IPS DF 6.9 (cell line): ENCODE data around the gene CDC42SE1.

Experiments used
- DNase-seq: peaks from one replicate; pipeline ENCODE4 v3.0.0-alpha.2; 2013; ENCODE audit warnings: low read depth, low spot score
- H3K27ac ChIP-seq: one replicate; pipeline ENCODE4 v1.5.1; 2013; ENCODE audit warnings: low read length, control low read depth
- H3K27me3 ChIP-seq: 2 replicates; pipeline ENCODE4 v1.6.1; 2013; ENCODE audit warnings: mild to moderate bottlenecking, low read length; ENCODE audit not compliant: control insufficient read depth, insufficient read depth
- H3K36me3 ChIP-seq: 2 replicates; pipeline ENCODE4 v1.6.1; 2013; ENCODE audit warnings: low read length; ENCODE audit not compliant: control insufficient read depth, insufficient read depth
- H3K4me1 ChIP-seq: 2 replicates; pipeline ENCODE4 v1.6.1; 2013; ENCODE audit warnings: low read length; ENCODE audit not compliant: control insufficient read depth, insufficient read depth
- H3K4me3 ChIP-seq: 2 replicates; pipeline ENCODE4 v1.5.1; 2013; ENCODE audit warnings: mild to moderate bottlenecking, low read length
- H3K9me3 ChIP-seq: 2 replicates; pipeline ENCODE4 v1.6.1; 2013; ENCODE audit warnings: low read length, inconsistent platforms; ENCODE audit not compliant: control insufficient read depth, insufficient read depth
- WGBS: extraction: QIAGEN DNeasy Blood & Tissue Kit; methylation state at CpG from one replicate; pipeline ENCODE4 v1.1.7; 2013; ENCODE audit warnings: mixed read lengths, missing lambda C conversion rate; ENCODE audit not compliant: insufficient read length, insufficient coverage; 5-methylcytosine and 5-hydroxymethylcytosine counted together

Gene CDC42SE1

GRCh38 chr1:151009206-151009587, 50.2 kb downstream of the CDC42SE1 start:
- WGBS: no CpG with 5 or more reads among the region's 3 CpGs
- Histone ChIP-seq H3K27me3 (no peaks in the 10 kb centered on the region), H3K4me3 (peak overlapping the region; percentile 53; the same call in 1 of the 2 replicates), H3K36me3 (no peaks in the 10 kb centered on the region), H3K27ac (no peak overlapping the region), H3K9me3 (no peaks in the 10 kb centered on the region), H3K4me1 (peaks cover 2% of the 10 kb centered on the region; the same call in 1 of the 2 replicates)
- no peak for DNase-seq

GRCh38 chr1:151008244-151009205, 50.9 kb downstream of the CDC42SE1 start, which contains the start of gene PRUNE1:
Gene PRUNE1, plus strand, starts transcription at chr1:151008449. Its CDS starts 184 bp downstream, at chr1:151008633.
- peak; percentile 88 for DNase-seq
- Histone ChIP-seq H3K4me1 (peaks cover 2% of the 10 kb centered on the region; the same call in 1 of the 2 replicates), H3K27me3 (no peaks in the 10 kb centered on the region), H3K36me3 (no peaks in the 10 kb centered on the region), H3K4me3 (peak within 1 kb of the TSS; percentile 53), H3K9me3 (no peaks in the 10 kb centered on the region), H3K27ac (no peak within 1 kb of the TSS)
- WGBS: no CpG with 5 or more reads among the region's 69 CpGs

DNA sequence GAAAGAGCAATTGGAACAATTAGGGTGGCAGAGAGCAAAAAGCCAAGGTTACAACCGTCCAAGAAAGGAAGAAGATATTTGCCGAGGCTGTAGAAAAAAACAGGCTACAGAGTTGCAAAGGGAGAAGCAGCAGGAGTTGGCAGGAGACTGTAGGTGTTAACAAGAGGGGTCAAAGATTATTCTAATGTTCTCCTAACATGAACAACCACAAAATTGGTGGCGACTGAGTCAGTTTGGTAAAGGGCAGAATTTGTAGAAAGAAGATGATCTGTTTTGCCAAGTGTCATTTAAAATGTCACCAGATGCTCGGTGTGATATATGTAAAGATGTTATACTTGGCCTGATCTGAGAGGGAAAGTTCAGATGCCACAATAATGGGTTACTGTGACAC, 51.6 kb downstream of the CDC42SE1 start:
- Histone ChIP-seq H3K4me1 (peaks cover 2% of the 10 kb centered on the region; the same call in 1 of the 2 replicates), H3K9me3 (no peaks in the 10 kb centered on the region), H3K36me3 (no peaks in the 10 kb centered on the region), H3K4me3 (no peak overlapping the region), H3K27ac (no peak overlapping the region), H3K27me3 (no peaks in the 10 kb centered on the region)
- DNase-seq: no peak
- WGBS: no CpG with 5 or more reads among the region's 4 CpGs

DNA sequence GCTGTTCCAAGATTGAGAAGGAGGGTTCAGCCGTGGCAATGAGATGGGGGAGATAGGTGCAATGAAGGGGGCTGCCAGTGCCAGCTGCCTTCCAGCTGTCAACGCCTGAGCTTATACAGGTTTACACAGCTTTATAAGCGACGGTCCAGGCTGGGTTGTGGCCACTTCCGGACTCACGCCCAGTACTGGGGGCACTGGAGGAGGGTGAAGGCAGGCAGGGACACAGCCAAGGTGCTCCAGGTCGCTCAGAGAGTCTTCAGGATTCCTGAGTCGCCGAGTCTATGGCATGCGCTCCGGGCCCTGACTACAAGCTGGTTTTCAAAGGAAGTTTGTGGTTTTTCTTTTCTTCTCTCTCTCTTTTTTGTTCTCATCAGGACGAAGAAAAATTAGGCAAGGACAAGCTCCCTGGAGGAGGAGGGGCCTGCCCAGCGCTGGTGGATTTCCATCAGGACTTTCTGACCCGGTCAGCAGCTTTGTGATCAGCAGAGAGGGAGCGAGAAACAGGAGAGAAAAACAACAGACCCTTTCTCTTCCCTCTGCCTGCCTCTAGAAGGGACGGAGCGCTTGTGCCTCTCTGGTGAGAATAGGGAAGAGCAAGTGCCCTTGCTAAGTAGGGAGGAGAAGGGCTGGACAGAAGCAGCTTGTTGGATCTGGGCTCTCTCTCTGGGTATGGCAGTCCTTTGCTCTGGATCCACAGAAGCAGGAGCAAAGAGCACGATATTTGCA, 52.9 kb downstream of the CDC42SE1 start, which contains the start of gene MINDY1:
Gene MINDY1 (minus strand): TSS at position 576 of the 726 bp plus-strand sequence. CDS start 4,285 bp downstream, outside the sequence.
- H3K4me3 ChIP-seq: peak within 1 kb of the TSS; percentile 25; the same call in 1 of the 2 replicates
- no peaks in the 10 kb centered on the region for H3K9me3 ChIP-seq
- H3K36me3 ChIP-seq: no peaks in the 10 kb centered on the region
- H3K27ac ChIP-seq: no peak within 1 kb of the TSS
- no CpG with 5 or more reads among the region's 18 CpGs for WGBS
- peaks cover 2% of the 10 kb centered on the region; the same call in 1 of the 2 replicates for H3K4me1 ChIP-seq
- H3K27me3 ChIP-seq: no peaks in the 10 kb centered on the region
- peak; percentile 61 for DNase-seq

DNA sequence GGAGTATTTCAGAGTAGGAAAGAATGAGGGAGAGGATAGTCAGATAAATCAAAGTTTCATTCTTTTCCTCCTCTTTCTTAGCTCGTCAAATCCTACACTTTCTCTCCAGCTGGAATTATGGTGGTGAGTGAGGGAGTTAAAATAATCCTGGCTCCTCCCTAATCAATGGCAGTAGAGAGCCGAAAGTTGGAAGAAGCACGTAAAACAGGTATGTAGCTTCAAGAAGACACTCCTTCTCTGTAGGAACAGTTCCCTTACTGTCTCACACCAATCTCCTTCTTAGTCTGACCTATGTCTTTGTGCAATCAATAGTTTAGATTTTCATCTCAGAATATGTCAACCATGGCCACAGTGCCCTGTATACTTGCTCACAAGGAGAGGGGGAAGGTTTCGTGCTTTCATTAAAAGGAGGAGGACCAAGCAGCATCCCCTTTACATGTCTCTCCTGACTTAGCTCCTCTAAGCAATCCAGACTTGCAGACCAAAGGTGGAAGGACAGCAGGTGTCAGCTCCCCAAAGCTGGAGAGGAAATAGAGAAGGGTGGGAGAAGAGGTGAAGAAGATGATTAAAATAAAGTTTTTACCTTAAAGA, 53.6 kb downstream of the CDC42SE1 start:
- no peak for DNase-seq
- H3K27ac ChIP-seq: no peak overlapping the region

GRCh38 chr1:151003180-151003579, 56.2 kb downstream of the CDC42SE1 start:
- Histone ChIP-seq H3K27ac (no peak overlapping the region), H3K4me1 (peaks cover 2% of the 10 kb centered on the region; the same call in 1 of the 2 replicates), H3K4me3 (no peak overlapping the region), H3K9me3 (no peaks in the 10 kb centered on the region), H3K27me3 (no peaks in the 10 kb centered on the region), H3K36me3 (no peaks in the 10 kb centered on the region)
- no peak for DNase-seq

More for the DNA sequence above, 53.6 kb downstream of the CDC42SE1 start:
- Histone ChIP-seq H3K9me3 (no peaks in the 10 kb centered on the region), H3K4me3 (no peak overlapping the region; the same call in 1 of the 2 replicates), H3K27me3 (no peaks in the 10 kb centered on the region), H3K36me3 (no peaks in the 10 kb centered on the region), H3K4me1 (peaks cover 2% of the 10 kb centered on the region; the same call in 1 of the 2 replicates)
- no CpG with 5 or more reads among the region's 4 CpGs for WGBS

DNA sequence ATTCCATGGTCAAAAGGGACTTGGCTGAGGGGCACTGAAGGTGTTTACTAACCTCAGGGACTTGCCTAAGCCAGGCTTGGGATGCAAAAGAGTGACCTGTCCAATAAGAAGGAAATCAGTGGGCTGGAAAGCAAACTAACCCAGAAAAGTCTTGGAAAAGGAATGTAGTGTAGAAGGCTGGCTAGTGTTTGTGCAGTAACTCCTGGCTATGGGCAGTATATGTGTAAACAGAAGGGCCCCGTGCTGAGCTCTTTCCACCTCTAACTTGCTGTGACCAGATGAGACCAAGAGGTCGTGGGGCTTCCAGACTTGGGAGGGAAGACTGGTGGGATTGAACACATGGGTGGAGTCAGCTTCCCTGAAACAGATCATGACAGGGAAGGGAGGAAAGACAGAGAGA, 56.8 kb downstream of the CDC42SE1 start:
- H3K27ac ChIP-seq: no peak overlapping the region

GRCh38 chr1:151002051-151002450, 57.4 kb downstream of the CDC42SE1 start:
- DNase-seq: no peak
- 0 out of 2 replicates have a peak, but pooled peaks cover 3% of the 10 kb centered on the region for H3K36me3 ChIP-seq
- H3K4me3 ChIP-seq: no peak overlapping the region
- no peaks in the 10 kb centered on the region for H3K27me3 ChIP-seq
- peaks cover 2% of the 10 kb centered on the region; the same call in 1 of the 2 replicates for H3K4me1 ChIP-seq
- no peaks in the 10 kb centered on the region for H3K9me3 ChIP-seq
- H3K27ac ChIP-seq: no peak overlapping the region
- no CpG with 5 or more reads among the region's 3 CpGs for WGBS

More for the DNA sequence above, 56.8 kb downstream of the CDC42SE1 start:
- H3K27me3 ChIP-seq: no peaks in the 10 kb centered on the region
- no peaks in the 10 kb centered on the region for H3K9me3 ChIP-seq
- 0 out of 2 replicates have a peak, but pooled peaks cover under 1% of the 10 kb centered on the region for H3K36me3 ChIP-seq
- DNase-seq: no peak
- no peak overlapping the region for H3K4me3 ChIP-seq
- peaks cover 2% of the 10 kb centered on the region; the same call in 1 of the 2 replicates for H3K4me1 ChIP-seq
- WGBS: no CpG with 5 or more reads among the region's 2 CpGs

DNA sequence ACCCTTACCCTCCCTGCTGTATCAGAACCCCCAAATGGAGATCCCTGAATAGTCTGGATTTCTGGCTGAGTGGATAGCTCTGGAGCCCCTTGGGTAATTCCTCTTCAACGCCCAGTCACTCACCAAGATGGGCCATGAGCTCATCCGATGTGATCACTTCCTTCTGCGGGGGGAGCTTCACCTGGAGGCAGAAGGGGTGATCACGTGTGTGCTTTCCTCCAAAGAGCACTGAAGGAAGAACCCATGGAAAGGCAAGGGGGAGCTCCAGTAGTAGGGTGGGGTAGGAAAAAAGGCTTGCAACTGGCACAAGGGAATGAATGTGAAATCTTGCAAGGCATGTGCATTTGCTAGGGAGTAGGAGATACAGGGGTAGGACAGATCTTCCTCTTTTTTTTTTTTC, 57.8 kb downstream of the CDC42SE1 start:
- DNase-seq: no peak
- Histone ChIP-seq H3K4me3 (no peak overlapping the region), H3K4me1 (peaks cover 2% of the 10 kb centered on the region; the same call in 1 of the 2 replicates), H3K9me3 (no peaks in the 10 kb centered on the region), H3K36me3 (0 out of 2 replicates have a peak, but pooled peaks cover 3% of the 10 kb centered on the region), H3K27ac (no peak overlapping the region), H3K27me3 (no peaks in the 10 kb centered on the region)
- no CpG with 5 or more reads among the region's 4 CpGs for WGBS
